ENCODE measurements around the gene BUD13. TPM values are rescaled to one million over a fixed set of nuclear protein-coding genes. Genes with fewer than 3 reads are reported as not detected.

Gene BUD13
- polyA plus RNA-seq, 1 donor (not counting 4 experiments of a cell fraction or from before 2014, with no cell fraction given) = 12.6 TPM

DNA sequence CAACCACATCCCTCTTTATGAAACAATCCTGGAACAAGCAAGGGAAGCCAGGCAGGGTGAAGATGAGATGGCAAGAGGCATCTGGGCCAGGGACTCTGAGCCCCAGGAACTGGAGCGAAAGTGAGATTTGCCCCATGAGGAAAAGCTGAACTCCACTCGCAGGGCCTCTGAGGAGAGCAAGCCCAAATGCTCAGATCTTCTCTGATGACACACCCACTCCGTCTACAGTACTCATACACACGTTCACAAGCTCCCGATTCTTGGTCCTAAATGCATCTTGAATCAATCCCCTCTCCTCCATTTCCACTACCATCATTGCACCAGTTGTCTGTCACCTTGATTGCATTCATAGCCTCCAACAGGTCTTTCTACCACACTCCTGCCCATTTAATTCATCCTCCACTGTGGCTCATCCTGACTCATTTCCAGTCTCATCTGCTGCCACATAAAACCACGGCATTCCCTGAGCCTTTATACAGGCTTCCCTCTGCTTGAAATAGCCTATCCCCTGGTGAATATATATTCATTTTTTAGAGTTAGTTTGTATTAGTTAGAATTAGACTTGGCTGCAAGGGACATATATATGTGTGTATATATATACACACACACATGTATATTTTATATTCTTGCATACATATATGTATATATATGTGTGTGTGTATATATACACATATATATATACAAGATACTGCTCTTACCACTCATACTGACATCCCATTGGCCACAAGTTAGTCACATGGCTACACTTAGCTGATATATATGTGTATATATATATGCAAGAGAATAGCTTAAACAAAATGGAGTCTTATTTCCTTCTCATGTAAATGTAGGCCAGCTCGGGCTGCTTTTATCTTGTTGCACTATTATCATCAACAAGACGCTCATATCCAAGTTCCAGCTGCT, 20.3 kb upstream of the BUD13 start:
- Histone ChIP-seq H3K9me1 (ENCODE audit: control insufficient read depth, extremely low read depth, insufficient read depth, low read length) (no peaks in the 10 kb centered on the region), H3K36me3 (ENCODE audit: control insufficient read depth in 2 of 2, extremely low read depth in 1 of 2, insufficient read depth in 2 of 2, low read length in 2 of 2) (no peaks in the 10 kb centered on the region), H3K27me3 (ENCODE audit: control insufficient read depth, extremely low read depth, insufficient read depth, low read length) (no peaks in the 10 kb centered on the region), H4K20me1 (ENCODE audit: control insufficient read depth, extremely low read depth, insufficient read depth, low read length) (no peaks in the 10 kb centered on the region), H3K4me2 (ENCODE audit: control insufficient read depth, extremely low read depth, insufficient read depth, low read depth, low read length) (peak overlapping the region; percentile 27), H3K9ac (ENCODE audit: control insufficient read depth, extremely low read depth, insufficient read depth, low read length) (no peak overlapping the region), H3K9me3 (ENCODE audit: control insufficient read depth, low read depth, low read length) (no peaks in the 10 kb centered on the region), H3K4me3 (ENCODE audit: control insufficient read depth in 2 of 3, extremely low read depth in 1 of 3, insufficient read depth in 2 of 3, low read depth in 1 of 3, low read length in 3 of 3) (no peak overlapping the region), H3K79me2 (ENCODE audit: control insufficient read depth, insufficient read depth, low read length) (no peaks in the 10 kb centered on the region), H2AFZ (ENCODE audit: control insufficient read depth, low read length) (peak overlapping the region; percentile 71), H3K27ac (ENCODE audit: control insufficient read depth, insufficient read depth, low read length) (no peak overlapping the region), H3K4me1 (ENCODE audit: control insufficient read depth, extremely low read depth, insufficient read depth, low read length) (peaks cover 19% of the 10 kb centered on the region)
- dilution Hi-C loops (cut with MboI; ENCODE audit: extremely low pct_ligation_motif_present, low sequenced_read_pairs) = no loop called here
- DNase-seq (ENCODE audit: low read depth, low spot score) (peak; percentile 41), FAIRE-seq (peak; percentile 95)
- TF ChIP-seq EZH2 (IDR thresholded peaks at IDR 0.05; ENCODE audit: low read length) (no peak), CTCF (optimal IDR thresholded peaks at IDR 0.05 in 1 of 3, IDR thresholded peaks at IDR 0.05 in 1 of 3, conservative IDR thresholded peaks at IDR 0.05 in 1 of 3; ENCODE audit: extremely low read depth in 1 of 3, insufficient read depth in 2 of 3, low read length in 3 of 3) (no peak)

- Histone ChIP-seq H3K4me3 (ENCODE audit: control insufficient read depth in 2 of 3, extremely low read depth in 1 of 3, insufficient read depth in 2 of 3, low read depth in 1 of 3, low read length in 3 of 3) (no peak overlapping the region), H3K27me3 (ENCODE audit: control insufficient read depth, extremely low read depth, insufficient read depth, low read length) (no peaks in the 10 kb centered on the region), H3K27ac (ENCODE audit: control insufficient read depth, insufficient read depth, low read length) (no peak overlapping the region), H3K9me3 (ENCODE audit: control insufficient read depth, low read depth, low read length) (no peaks in the 10 kb centered on the region), H3K79me2 (ENCODE audit: control insufficient read depth, insufficient read depth, low read length) (peaks cover 4% of the 10 kb centered on the region), H3K4me2 (ENCODE audit: control insufficient read depth, extremely low read depth, insufficient read depth, low read depth, low read length) (no peak overlapping the region), H3K36me3 (ENCODE audit: control insufficient read depth in 2 of 2, extremely low read depth in 1 of 2, insufficient read depth in 2 of 2, low read length in 2 of 2) (no peaks in the 10 kb centered on the region), H2AFZ (ENCODE audit: control insufficient read depth, low read length) (no peak overlapping the region), H3K4me1 (ENCODE audit: control insufficient read depth, extremely low read depth, insufficient read depth, low read length) (peaks cover 19% of the 10 kb centered on the region), H4K20me1 (ENCODE audit: control insufficient read depth, extremely low read depth, insufficient read depth, low read length) (no peaks in the 10 kb centered on the region), H3K9ac (ENCODE audit: control insufficient read depth, extremely low read depth, insufficient read depth, low read length) (no peak overlapping the region), H3K9me1 (ENCODE audit: control insufficient read depth, extremely low read depth, insufficient read depth, low read length) (no peaks in the 10 kb centered on the region)
- no peak for TF ChIP-seq EZH2 (IDR thresholded peaks at IDR 0.05; ENCODE audit: low read length)
- TF ChIP-seq CTCF (optimal IDR thresholded peaks at IDR 0.05 in 1 of 3, IDR thresholded peaks at IDR 0.05 in 1 of 3, conservative IDR thresholded peaks at IDR 0.05 in 1 of 3; ENCODE audit: extremely low read depth in 1 of 3, insufficient read depth in 2 of 3, low read length in 3 of 3) = no peak
- DNase-seq (ENCODE audit: low read depth, low spot score) (no peak), FAIRE-seq (no peak)
- dilution Hi-C loops (cut with MboI; ENCODE audit: extremely low pct_ligation_motif_present, low sequenced_read_pairs) = no loop called here
Observed at GRCh38 chr11:116792144-116792868, 19.5 kb upstream of the BUD13 start.
